NK-92 (cell line): ENCODE measurements around the gene NPIPA1.
A peak's percentile ranks its signal among the peaks of the same experiment; 100 is the strongest.
"Not testable (repeated sequence)": the region's sequence is repeated elsewhere in the genome, so short reads cannot be mapped to it uniquely, and the experiment has no call there.

ENCODE experiments used
- DNase-seq: peaks from one replicate; lab custom pipeline; 2025; ENCODE audit not compliant: unreplicated experiment; lab: John Stamatoyannopoulos, UW

Gene NPIPA1

DNA sequence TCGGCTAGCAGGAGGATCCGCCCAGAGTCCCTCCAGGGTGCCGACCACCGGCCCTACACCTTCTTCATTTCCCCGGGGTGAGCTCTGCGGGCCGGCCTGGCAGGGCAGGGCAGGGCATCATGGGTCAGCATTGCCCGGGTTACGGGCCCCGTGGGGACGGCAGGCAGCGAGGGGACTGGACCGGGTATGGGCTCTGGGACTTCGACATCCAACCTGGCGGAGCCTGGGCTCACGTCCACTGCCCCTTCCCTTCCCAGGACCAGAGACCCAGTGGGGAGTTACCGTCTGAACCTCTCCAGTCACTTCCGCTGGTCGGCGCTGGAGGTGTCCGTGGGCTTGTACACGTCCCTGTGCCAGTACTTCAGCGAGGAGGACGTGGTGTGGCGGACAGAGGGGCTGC is 7.0 kb upstream of the NPIPA1 start:
- not testable (repeated sequence) for DNase-seq

GRCh38 chr16:14930971-14931370 is 6.3 kb upstream of the NPIPA1 start:
- DNase-seq: not testable (repeated sequence)

GRCh38 chr16:14932581-14933375 is 4.5 kb upstream of the NPIPA1 start:
- not testable (repeated sequence) for DNase-seq

- not testable (repeated sequence) for DNase-seq
Measured at GRCh38 chr16:14937994-14938393, 751 bp downstream of the NPIPA1 start.

- not testable (repeated sequence) for DNase-seq
Measured at GRCh38 chr16:14942686-14943085, 5.4 kb downstream of the NPIPA1 start.

DNA sequence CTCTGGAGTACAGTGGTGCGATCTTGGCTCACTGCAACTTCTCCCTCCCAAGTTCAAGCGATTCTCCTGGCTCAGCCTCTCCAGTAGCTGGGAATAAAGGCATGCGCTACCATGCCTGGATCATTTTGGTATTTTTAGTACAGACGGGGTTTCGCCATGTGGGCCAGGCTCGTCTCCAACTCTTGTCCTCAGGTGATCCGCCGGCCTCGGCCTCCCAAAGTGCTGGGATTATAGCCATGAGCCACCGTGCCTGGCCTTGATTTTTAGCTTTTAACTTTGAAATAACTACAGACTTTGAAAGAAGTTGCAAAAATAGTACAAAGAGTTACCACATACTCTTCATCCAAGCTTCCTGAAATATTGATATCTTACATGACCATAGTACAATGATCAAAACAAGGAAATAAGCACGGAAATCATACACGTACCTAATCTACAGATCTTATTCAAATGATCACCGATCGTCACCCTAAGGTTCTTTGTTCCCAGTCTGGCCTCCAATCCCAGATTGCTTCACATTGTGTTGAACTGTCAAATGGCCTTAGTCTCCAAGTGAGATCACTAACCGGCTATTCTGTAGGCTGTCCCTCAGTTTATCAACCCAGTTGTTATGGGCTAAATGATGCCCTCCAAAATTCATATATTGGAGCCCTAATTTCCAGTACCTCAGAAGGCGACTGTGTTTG is 18.4 kb downstream of the NPIPA1 start:
- no peak for DNase-seq

DNA sequence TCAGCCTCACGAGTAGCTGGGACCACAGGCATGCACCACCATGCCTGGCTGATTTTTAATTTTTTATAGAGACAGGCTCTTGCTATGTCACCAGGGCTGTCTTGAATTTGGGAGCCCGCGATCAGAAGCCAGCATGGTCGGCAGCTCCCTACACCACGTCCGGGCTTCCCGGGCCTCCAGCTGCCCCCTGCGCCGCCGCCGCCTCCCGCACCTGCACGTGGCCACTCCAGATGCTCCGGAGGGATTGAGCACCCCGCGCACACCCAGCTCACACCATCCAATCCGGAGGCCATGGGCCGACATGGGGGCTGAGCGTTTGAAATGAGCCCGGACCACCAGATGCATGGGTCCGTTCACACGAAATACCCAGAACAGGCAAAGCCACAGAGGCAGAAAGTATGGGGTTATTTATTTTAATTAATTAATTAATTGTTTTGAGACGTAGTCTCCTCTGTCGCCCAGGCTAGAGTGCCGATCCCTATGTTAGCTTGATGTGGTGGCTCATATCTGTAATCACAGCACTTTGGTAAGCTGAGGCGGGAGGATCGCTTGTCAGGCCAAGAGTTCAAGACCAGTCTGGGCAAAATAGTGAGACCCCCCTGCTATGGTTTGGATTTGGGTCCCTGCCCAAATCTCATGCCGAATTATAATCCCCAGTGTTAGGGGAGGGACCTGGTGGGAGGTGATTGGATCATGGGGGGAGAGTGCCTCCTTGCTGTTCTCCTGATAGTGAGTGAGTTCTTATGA is 20.5 kb downstream of the NPIPA1 start:
- DNase-seq: no peak

- no peak for DNase-seq
Measured at GRCh38 chr16:14958323-14958600, 21.0 kb downstream of the NPIPA1 start.

GRCh38 chr16:14958970-14959369 is 21.7 kb downstream of the NPIPA1 start:
- no peak for DNase-seq

GRCh38 chr16:14961405-14962186 is 24.4 kb downstream of the NPIPA1 start:
- no peak for DNase-seq

DNA sequence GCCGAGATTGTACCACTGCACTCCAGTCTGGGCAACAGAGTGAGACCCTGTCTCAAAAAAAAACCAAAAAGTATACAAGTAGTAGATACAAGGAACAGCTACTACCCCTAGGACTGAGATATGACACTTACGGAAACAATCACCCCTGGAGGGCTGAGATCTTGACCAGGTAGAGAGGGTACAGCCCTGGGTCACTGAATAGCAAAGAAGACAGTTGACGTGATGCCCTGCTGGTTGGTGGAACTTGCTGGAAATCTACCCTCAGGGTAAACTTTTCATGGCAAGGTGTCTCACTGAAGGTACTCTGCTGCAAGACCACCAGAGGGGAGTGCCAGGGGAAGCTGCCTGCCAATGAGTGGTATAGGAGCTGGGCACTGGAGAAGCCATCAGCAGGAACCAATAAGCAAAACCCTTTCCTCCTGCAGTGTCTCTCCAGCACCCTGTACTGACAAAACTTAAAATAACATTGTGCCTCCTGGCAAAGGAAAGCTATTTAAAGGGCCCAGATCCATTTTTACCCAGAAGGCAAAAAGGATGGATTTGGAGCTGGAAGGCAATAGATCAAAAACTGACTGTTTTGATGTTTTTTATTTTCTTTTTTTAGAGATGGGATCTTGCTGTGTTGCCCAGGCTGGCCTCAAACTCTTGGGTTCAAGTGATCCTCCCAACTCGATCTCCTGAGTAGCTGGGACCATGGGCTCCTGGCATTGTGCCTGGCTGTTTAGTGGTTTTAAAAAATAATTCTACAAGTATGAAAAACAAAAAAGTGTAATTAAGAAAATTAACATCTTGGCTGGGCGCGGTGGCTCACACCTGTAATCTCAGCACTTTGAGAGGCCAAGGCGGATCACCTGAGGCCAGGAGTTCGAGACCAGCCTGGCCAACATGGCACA is 26.3 kb downstream of the NPIPA1 start:
- no peak for DNase-seq

DNA sequence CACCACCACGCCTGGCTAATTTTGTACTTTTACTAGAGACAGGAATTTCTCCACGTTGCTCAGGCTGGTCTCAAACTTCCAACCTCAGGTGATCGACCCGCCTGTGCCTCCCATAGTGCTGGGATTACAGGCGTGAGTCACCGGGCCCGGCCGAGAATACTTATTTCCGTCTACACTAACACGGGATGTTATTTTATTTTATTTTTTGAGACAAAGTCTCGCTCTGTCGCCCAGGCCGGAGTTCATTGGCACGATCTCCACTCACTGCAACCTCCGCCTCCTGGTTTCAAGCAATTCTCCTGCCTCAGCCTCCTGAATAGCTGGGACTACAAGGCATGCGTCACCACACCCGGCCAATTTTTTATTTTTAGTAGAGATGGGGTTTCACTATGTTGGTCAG is 28.1 kb downstream of the NPIPA1 start:
- DNase-seq: no peak

- DNase-seq: not testable (repeated sequence)
Measured at GRCh38 chr16:14969795-14970194, 32.6 kb downstream of the NPIPA1 start.

DNA sequence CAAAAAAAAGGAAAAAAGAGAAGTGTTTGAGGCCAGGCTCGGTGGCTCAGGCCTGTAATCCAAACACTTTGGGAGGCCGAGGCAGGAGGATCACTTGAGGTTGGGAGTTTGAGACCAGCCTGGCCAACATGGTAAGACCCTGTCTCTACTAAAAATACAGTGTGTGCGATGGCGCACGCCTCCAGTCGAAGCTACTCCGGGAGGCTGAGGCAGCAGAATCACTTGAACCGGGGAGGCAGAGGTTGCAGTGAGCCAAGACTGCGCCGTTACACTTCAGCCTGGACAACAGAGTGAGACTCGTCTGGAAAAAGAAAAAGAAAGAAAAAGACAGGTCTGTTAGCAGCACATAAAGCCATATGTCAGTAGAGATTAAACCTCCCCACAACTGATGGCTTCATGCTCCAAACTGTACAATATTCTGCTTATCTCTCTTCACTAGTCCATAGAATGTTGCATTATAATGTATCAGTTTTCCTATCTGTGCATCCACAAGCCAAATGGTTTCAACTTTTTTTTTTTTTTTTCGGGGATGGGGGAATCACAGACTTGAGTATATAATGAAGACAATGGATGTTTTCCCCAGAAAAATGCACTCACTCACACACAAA is 34.5 kb downstream of the NPIPA1 start:
- DNase-seq: not testable (repeated sequence)

GRCh38 chr16:14973785-14974322 is 36.6 kb downstream of the NPIPA1 start:
- DNase-seq: not testable (repeated sequence)

GRCh38 chr16:14974331-14974655 is 37.0 kb downstream of the NPIPA1 start:
- not testable (repeated sequence) for DNase-seq

- DNase-seq: peak; percentile 66
Measured at GRCh38 chr16:14974656-14975417, 37.6 kb downstream of the NPIPA1 start, which contains the start of gene PDXDC1. PDXDC1 (plus strand) TSS chr16:14975026; CDS start chr16:14975200, 174 bp downstream.

DNA sequence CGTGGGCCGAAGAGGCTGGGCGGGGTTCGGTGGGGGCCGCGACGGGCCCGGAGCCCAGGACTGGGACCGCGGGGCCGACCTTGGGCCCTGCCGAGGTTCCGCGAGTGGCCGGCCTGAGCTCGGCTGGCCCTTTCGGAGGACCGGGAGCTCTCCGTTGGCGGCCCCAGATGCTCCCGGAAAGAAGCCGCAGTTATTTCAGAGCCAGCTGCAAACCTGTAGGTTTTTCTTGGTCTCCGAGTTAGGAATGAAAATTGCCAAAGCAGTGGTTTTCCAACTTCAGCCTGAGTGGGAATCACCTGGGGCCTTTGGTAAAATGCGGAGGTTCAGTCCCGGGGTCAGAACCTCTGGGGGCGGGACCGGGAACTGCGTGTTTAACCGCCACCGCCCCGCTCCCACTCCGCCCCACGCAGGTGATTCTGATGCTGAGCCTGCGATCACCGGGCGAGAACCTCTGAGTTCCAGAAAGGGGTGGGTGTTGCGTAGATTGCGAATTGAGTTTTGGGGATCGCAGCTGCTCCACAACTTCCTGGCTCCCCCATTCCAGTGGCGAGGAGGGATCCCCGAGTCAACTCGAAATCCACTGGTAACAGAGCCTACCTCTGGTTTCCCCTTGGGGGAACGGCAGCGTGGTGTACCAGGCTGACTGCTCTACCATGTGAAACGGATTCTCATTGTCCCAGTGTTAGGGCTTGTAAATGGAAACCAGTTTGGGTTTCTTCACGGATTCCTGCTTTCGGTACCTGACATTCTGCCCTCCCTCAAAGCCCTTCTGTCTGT is 38.4 kb downstream of the NPIPA1 start:
- DNase-seq: not testable (repeated sequence)
